GM12873 (cell line): ENCODE data around the gene MEG3.

Experiments used
- CTCF ChIP-seq: IDR thresholded peaks from 2 replicates; pipeline ENCODE4 v1.5.1; 2012; ENCODE audit warnings: low read depth, mild to moderate bottlenecking, moderate library complexity, low read length, control low read depth; ENCODE audit not compliant: insufficient read depth; ENCODE audit errors: missing control alignments

The MEG3 gene

GRCh38 chr14:100816950-100817901 is 8.7 kb upstream of the MEG3 start:
- TF ChIP-seq CTCF, result no peak

GRCh38 chr14:100818221-100818699 is 7.7 kb upstream of the MEG3 start:
- TF ChIP-seq CTCF, result no peak

- TF ChIP-seq CTCF, result no peak
These were observed 6.5 kb upstream of the MEG3 start for GRCh38 chr14:100819453-100819828.

GRCh38 chr14:100819829-100820475 is 6.0 kb upstream of the MEG3 start:
- no peak for TF ChIP-seq CTCF

- TF ChIP-seq CTCF, result no peak
These were observed 5.0 kb upstream of the MEG3 start for GRCh38 chr14:100820957-100821356.

GRCh38 chr14:100822013-100822412 is 3.9 kb upstream of the MEG3 start:
- no peak for TF ChIP-seq CTCF
